ENCODE measurements around the gene PGGHG. TPM values are rescaled to one million over a fixed set of nuclear protein-coding genes. Genes with fewer than 3 reads are reported as not detected.
A peak's percentile ranks its signal among the peaks of the same experiment; 100 is the strongest.

The PGGHG gene
- total and polyA plus RNA-seq, 3 donors from 2014 or later, result 8.2 to 32.5 (median 26.5) TPM

DNA sequence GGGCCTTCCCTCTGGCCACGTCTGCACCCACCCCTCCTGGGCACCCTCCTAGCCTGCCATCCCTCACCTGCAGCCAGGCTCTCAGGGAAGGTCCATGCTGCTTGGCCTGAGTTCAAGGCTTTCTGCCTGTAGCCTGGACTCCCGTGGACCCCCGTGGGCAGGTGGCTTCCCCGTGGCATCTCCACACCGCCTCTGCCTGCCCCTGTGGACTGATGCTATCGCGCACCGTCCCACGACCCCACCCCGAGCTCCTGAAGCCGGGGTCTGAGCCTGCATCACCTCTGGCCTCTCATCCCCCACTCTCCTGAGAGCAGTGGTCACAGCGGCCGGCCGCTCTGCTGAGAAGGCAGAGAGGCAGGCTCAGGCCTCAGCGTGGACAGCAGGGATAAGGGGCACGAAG is 5.9 kb downstream of the PGGHG start:
- Histone ChIP-seq H3K4me3 (no peak overlapping the region), H3K27me3 (no peaks in the 10 kb centered on the region), H3K4me1 (peaks cover 18% of the 10 kb centered on the region), H3K27ac (peak overlapping the region in 1 of 2 donors; percentile 48), H3K9me3 (no peaks in the 10 kb centered on the region), H3K36me3 (ENCODE audit: low read depth, missing control alignments) (no peaks in the 10 kb centered on the region)
- TF ChIP-seq POLR2A (IDR thresholded peaks at IDR 0.05), result no peak
- DNase-seq, result no peak
- intact Hi-C loops (cut with DNase I; ENCODE audit: low total_unique reads), result loop anchor here (10.0 kb wide), 1 partner anchor 60 kb away; no protein-coding TSS in a partner anchor
- WGBS, 2 donors, result 77 to 85% methylated on average over 15 to 16 of the region's 16 CpGs

DNA sequence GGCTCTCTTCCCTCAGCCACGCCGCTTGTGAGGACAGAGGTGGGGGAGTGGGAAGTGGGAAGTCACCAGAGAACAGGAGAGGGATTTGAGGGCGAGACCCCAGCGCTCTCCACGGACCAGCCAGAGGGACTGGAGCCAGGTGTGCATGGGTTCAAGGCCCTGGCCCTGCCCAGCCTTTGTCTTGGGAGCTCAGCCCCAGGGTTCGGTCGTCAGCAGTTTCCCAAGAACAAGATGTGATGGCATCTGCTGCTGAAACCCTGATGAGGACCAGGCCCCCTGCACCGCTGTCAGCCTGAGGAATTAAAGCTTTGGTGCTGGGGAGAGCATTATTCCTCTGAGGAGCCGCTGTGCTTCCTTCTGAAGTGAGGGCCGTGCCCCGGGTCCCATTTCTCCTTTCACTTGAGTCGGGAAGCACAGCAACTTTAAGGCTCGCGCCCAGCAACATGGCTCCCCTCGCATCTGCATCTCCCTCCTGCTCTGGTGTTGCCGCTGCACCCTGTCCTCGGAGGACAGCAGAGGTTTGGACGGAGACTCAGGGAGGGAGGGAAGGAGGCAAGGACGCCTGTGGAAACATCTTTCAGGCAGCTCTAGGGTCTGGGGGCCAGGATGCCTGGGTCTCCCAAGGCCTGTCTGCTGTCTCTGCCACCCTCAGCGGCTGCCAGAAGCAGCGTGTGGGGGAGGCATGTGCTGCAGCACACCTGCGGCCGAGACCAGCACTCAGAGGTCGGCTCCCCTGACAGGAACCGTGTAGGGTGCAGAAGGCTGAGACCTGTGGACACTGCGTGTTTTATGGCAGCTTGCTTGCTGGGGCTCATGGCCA is 6.6 kb downstream of the PGGHG start:
- intact Hi-C loops (cut with DNase I; ENCODE audit: low total_unique reads), result loop anchor here (10.0 kb wide), 1 partner anchor 59 kb away; no protein-coding TSS in a partner anchor
- DNase-seq, result no peak
- Histone ChIP-seq H3K27me3 (no peaks in the 10 kb centered on the region), H3K9me3 (no peaks in the 10 kb centered on the region), H3K27ac (peak overlapping the region in 1 of 2 donors; percentile 48), H3K4me3 (no peak overlapping the region), H3K36me3 (ENCODE audit: low read depth, missing control alignments) (no peaks in the 10 kb centered on the region), H3K4me1 (peaks cover 18% of the 10 kb centered on the region)
- no peak for TF ChIP-seq POLR2A (IDR thresholded peaks at IDR 0.05)
- TF ChIP-seq, protein P1, sequence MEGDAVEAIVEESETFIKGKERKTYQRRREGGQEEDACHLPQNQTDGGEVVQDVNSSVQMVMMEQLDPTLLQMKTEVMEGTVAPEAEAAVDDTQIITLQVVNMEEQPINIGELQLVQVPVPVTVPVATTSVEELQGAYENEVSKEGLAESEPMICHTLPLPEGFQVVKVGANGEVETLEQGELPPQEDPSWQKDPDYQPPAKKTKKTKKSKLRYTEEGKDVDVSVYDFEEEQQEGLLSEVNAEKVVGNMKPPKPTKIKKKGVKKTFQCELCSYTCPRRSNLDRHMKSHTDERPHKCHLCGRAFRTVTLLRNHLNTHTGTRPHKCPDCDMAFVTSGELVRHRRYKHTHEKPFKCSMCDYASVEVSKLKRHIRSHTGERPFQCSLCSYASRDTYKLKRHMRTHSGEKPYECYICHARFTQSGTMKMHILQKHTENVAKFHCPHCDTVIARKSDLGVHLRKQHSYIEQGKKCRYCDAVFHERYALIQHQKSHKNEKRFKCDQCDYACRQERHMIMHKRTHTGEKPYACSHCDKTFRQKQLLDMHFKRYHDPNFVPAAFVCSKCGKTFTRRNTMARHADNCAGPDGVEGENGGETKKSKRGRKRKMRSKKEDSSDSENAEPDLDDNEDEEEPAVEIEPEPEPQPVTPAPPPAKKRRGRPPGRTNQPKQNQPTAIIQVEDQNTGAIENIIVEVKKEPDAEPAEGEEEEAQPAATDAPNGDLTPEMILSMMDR (IDR thresholded peaks at IDR 0.05), result no peak
- 55 to 59% methylated on average over 17 to 26 of the region's 26 CpGs for WGBS, 2 donors

DNA sequence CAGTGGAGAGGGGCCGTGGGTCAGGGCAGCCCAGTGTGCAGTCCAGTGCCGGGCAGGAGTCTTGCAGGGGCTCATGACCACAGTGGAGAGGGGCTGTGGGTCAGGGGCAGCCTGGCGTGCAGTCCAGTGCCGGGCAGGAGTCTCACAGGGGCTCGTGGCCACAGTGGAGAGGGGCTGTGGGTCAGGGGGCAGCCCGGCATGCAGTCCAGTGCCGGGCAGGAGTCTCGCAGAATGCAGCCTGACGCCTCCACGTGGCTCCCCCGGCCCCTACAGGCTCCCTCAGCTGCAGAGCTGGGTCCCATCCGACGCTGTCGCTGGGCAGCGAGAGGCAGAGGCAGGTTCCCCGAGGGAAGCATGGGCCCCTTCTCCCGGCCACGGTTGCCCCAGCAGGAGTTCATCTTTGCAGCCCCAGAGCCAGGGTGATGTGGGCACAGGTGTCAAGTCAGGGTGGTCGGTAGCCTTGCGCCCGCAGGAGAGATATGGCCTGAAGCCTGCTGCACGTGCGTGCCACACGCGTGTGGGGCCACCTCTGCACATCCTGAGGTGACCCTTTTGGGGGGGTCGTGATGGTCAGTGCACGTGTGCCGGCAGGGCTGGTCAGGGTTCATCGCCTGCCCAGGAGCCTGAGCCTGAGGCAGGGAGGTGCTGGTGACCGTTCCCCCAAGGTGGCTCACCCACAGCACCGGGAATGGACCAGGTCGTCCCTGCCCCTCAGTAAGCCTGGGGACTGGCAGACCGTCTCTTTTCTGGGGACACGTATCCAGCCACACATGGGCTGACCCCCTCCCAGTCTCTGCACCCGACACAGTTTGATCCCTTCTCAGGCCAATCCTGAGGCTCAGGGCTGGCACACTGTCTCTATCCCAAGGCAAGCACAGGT is 7.5 kb downstream of the PGGHG start:
- Histone ChIP-seq H3K27me3 (no peaks in the 10 kb centered on the region), H3K4me3 (no peak overlapping the region), H3K36me3 (ENCODE audit: low read depth, missing control alignments) (no peaks in the 10 kb centered on the region), H3K9me3 (no peaks in the 10 kb centered on the region), H3K27ac (peak overlapping the region; percentile 30 to 44), H3K4me1 (peaks cover 18% of the 10 kb centered on the region)
- no peak for DNase-seq
- TF ChIP-seq, protein P1 (IDR thresholded peaks at IDR 0.05), result no peak
- TF ChIP-seq POLR2A (IDR thresholded peaks at IDR 0.05), result no peak
- WGBS, 2 donors, result 69 to 76% methylated on average over 11 to 21 of the region's 35 CpGs
- intact Hi-C loops (cut with DNase I; ENCODE audit: low total_unique reads), result loop anchor here (10.0 kb wide), 1 partner anchor 58 kb away; no protein-coding TSS in a partner anchor

- no peak for DNase-seq
- intact Hi-C loops (cut with DNase I; ENCODE audit: low total_unique reads), result loop anchor here (10.0 kb wide), 1 partner anchor 58 kb away; no protein-coding TSS in a partner anchor
- Histone ChIP-seq H3K9me3 (no peaks in the 10 kb centered on the region), H3K4me3 (no peak overlapping the region), H3K36me3 (ENCODE audit: low read depth, missing control alignments) (no peaks in the 10 kb centered on the region), H3K27ac (peak overlapping the region; percentile 30 to 44), H3K27me3 (no peaks in the 10 kb centered on the region), H3K4me1 (peaks cover 18% of the 10 kb centered on the region)
- WGBS, 2 donors, result 60 to 69% methylated on average over 5 to 13 of the region's 13 CpGs
- TF ChIP-seq, protein P1 (IDR thresholded peaks at IDR 0.05), result no peak
- TF ChIP-seq POLR2A (IDR thresholded peaks at IDR 0.05), result no peak
Observed at GRCh38 chr11:297051-297585, 8.2 kb downstream of the PGGHG start.
